Forelimb muscle (tissue), 1 donor: Measurements from ENCODE around the gene ALDH6A1. TPM values are rescaled to one million over a fixed set of nuclear protein-coding genes. Genes with fewer than 3 reads are reported as not detected.

ENCODE experiments used
- DNase-seq: peaks from one replicate; pipeline ENCODE4 v3.0.0-alpha.2; 2013; ENCODE audit warnings: low read depth
- polyA plus RNA-seq: library from polyadenylated mRNA; unstranded; fragments of 120-200 nt; gene quantifications from one replicate; pipeline ENCODE4 v1.2.1, GENCODE V29; 2013; ENCODE audit not compliant: insufficient read length

ALDH6A1 gene
- polyA plus RNA-seq, 1 donor: 13.2 TPM

DNA sequence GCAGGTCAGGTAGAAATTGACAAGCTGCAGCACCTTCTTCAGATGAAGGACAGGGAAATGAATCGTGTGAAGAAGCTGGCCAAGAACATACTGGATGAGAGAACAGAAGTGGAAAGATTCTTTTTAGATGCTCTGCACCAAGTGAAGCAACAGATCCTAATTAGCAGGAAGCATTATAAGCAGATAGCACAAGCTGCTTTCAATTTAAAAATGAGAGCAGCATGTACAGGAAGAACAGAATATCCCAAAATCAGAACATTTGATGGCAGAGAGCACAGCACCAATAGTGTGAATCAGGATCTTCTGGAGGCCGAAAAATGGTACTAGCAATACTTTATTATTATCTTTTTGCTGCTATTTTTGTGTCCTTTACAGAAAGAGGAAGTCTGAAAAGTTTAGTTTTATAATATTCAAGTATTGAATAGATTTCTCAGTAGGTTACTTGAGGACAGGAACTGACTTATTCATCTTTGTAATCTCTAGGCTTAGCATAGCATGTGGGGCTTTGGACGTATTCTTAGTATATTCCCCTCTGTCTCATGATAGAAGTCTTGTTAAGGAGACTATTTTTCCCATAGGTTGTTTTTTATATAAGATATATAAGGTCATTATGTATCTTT is 34.3 kb downstream of the ALDH6A1 start:
- no peak for DNase-seq

- no peak for DNase-seq
Measured at GRCh38 chr14:74048281-74048680, 36.0 kb downstream of the ALDH6A1 start.

DNA sequence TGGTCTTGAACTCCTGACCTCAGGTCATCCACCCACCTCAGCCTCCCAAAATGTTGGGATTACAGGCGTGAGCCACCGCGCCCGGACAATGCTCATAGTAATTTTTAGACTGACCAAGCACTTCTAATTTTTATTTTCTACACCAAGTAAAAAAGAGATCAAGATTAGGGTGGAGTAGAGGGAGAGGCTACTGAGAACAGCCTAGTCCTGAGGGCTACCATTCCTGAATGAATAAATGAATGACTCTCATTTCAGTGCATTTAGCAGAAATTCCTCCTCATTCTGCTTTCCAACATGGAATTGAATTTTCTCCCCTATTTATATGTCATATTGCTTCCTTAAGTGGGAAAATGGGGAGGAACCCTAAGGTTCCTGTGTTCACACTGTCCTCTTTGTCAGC is 38.7 kb downstream of the ALDH6A1 start:
- no peak for DNase-seq

GRCh38 chr14:74042296-74042695 is 42.0 kb downstream of the ALDH6A1 start:
- no peak for DNase-seq

GRCh38 chr14:74038020-74038859 is 46.0 kb downstream of the ALDH6A1 start:
- DNase-seq: peak; percentile 28

DNA sequence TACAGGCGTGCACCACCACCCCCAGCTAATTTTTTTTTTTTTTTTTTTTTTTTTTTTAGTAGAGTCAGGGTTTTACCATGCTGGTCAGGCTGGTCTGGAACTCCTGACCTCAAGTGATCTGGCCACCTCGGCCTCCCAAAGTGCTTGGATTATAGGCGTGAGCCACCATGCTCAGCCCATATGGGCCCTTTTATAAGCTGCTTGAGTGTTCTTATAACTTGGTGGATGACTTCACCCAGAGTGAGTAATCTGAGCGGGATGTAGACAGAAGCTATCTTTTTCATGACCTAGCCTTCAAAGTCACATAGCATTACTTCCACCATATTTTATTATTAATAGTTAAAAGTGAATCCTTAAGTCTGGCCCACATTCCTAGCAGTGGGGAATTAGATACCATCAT is 48.7 kb downstream of the ALDH6A1 start:
- DNase-seq: no peak

- DNase-seq: no peak
Measured at GRCh38 chr14:74034572-74034971, 49.7 kb downstream of the ALDH6A1 start.

DNA sequence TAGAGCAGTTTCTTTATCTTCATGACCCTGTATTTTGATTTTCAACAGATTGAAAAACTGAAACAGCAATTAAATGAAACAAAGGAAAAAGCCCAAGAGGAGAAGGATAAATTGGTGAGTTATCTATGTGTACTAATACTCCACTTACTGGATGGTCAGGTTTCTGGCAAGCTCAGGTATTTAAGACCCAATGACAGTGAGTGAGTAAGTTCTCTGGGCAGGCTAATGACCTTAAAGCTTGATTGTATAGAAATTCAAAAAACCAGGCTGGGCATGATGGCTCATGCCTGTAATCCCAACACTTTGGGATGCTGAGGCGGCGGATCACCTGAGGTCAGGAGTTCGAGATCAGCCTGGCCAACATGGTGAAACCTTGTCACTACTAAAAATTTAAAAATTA is 55.1 kb downstream of the ALDH6A1 start:
- no peak for DNase-seq

DNA sequence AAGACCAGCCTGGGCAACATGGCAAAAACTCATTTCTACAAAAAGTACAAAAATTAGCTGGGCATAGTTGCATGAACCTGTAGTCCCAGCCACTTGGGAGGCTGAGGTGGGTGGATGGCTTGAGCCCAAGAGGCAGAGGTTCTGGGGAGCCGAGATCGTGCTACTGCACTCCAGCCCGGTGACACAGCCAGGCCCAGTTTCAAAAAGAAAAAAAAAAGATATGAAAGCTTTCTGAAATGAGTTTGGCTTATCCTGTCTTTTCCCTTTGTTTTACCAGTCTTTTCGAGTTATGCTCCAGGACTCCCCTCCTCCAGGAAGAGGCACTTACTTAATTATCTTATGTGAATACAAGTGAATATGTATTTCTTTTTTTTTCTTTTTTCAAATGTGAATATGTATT is 61.9 kb downstream of the ALDH6A1 start:
- DNase-seq: no peak

DNA sequence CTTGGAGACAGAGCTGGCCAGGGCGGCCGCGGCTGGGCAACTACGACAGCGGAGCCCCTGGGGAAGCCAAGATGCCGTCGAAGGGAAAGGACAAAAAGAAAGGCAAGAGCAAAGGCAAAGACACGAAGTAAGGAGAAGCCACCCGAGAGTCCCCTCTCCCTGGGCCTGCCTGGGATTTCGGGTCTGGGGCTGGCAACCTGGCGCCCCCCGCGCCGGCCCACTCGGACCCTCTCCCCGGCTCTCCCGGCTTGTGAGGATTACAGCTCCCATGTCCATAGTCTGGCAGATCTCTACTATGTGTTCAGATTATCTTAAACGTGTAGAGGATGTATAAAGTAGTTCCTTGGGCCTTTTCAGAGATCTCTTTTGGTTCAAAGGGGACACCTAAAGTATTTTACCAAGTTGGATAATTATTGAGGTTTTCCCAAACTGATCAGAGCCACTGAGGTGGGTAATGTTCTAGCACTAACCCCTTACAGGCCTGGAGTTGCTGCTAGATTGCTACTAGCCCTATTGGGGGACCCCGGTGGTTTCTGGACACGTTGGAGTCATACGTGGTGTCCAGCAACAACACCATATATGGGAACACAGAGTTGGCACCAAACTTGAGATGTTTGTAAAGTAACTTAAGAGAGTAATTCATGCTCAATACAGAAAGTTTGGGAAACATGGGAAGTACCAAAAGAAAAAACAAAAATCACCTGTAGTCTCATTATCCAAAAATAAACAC is 64.7 kb downstream of the ALDH6A1 start:
- DNase-seq: peak; percentile 39

- DNase-seq: peak; percentile 77
Measured at GRCh38 chr14:74018586-74019407, 65.5 kb downstream of the ALDH6A1 start, which contains the start of the genes BBOF1 and ENTPD5. TSS of gene BBOF1 (plus strand) at chr14:74019349. CDS start at chr14:74019479, 130 bp downstream. TSS of gene ENTPD5 (minus strand) at chr14:74019288. CDS start at chr14:73988102, 31,186 bp downstream.

DNA sequence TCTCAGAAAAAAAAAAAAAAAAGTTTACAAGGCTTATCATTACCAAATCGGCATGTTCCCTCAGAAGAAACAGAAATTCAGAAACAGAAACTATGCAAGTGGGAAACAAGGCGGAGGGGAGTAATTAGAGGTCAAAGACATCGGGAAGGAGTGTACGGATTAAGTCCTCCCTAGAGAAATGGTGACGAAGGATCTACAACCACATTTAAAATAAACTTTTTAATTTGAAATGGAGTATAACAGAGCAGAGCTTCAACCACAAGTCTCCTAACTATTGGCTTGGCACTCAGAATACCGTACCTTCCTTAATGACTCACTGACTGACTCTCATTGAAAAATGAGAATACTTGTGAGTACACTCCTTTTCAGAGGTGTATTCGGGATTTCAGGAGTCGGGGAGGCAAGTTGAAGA is 66.1 kb downstream of the ALDH6A1 start:
- no peak for DNase-seq

DNA sequence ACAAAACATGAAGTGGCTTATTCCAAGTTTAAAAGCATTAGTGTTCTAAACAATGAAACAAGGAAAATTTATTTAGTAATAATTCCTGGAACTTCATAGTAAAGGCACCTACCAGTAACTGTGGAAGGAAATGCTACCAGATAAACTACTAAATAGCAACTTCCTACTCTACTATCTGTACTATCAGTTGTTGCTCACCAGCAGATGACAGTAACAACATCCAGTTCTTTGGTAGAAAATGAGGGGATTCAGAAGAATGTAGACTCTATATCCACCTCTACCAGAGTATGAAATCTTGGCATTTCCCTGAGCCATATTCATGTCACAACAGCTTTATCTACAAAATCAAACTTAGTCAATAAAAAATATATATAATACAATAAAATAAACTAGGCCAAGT is 68.3 kb downstream of the ALDH6A1 start:
- no peak for DNase-seq

DNA sequence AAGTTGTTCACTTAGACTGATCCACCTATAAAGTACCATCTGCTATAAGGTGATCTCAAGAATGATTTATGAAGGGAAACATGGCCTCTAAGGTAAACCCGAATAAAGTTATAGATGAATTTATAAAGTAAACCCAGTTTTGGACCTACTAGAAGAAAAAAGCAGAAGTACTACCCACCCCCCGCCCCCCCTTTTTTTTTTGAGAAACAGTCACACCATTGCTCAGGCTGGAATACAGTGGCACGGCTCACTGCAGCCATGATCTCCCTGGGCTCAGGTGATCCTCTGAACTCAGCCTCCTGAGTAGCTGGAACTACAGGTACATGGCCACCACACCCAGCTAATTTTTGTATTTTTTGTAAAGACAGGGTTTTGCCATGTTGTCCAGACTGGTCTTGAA is 69.1 kb downstream of the ALDH6A1 start:
- DNase-seq: no peak

GRCh38 chr14:74014299-74014698 is 70.0 kb downstream of the ALDH6A1 start:
- no peak for DNase-seq

DNA sequence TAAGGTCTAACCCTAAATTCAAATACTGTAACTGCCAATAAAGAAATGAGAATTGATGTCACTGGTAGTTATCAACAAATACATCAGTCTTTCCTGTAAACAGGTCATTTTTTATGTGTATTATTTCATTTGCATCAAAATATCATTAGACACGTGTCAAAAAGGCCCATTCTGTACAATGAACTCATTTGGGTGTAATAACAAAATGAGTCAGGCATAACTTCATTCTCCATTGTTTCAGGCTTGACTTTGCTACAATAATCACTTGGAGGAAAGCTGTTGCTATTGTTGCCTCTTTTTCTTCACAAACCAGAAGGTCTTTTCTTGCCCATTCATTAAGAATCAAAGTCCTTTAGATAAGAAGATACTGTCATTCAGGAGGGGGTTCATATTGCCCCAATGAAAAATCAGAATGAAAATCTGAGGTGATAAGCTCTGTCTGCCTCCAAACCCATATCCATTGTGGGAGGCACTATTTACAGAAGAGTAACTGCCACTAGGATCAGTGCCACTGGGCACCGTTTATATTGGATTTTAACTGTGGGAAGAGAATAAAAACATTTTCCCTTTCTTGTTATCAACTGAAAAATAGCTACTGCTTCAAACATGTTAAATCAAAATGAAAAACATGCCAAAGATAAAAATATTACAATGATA is 75.3 kb downstream of the ALDH6A1 start:
- DNase-seq: no peak

Other genes starting within 250 kb of the ALDH6A1 start
- gene PTGR2, start 232.6 kb downstream of the ALDH6A1 start, polyA plus RNA-seq: 13.5 TPM
- gene ZNF410, start 197.6 kb downstream of the ALDH6A1 start, polyA plus RNA-seq: 33.1 TPM
- 7.4 TPM for gene FAM161B, start 134.4 kb downstream of the ALDH6A1 start, polyA plus RNA-seq
- 44.7 TPM for gene COQ6, start 134.2 kb downstream of the ALDH6A1 start, polyA plus RNA-seq
- 15.6 TPM for gene ENTPD5, start 65.2 kb downstream of the ALDH6A1 start, polyA plus RNA-seq
- 6.6 TPM for gene BBOF1, start 65.1 kb downstream of the ALDH6A1 start, polyA plus RNA-seq
- 8.8 TPM for gene LIN52, start 503 bp upstream of the ALDH6A1 start, polyA plus RNA-seq
- not detected for gene VSX2, start 155.0 kb upstream of the ALDH6A1 start, polyA plus RNA-seq
- gene ABCD4, start 218.5 kb upstream of the ALDH6A1 start, polyA plus RNA-seq: 62.4 TPM